ENCODE data around the gene ANKLE2. TPM values are rescaled to one million over a fixed set of nuclear protein-coding genes. Genes with fewer than 3 reads are reported as not detected.

Gene ANKLE2
- total and polyA plus RNA-seq, 10 of the 15 experiments (the other 5 are each of a cell fraction or from before 2014, with no cell fraction given): 4.3 to 89.4 (median 53.0) TPM

- TF ChIP-seq SRF (IDR thresholded peaks at IDR 0.05; ENCODE audit: low read depth in 2 of 2, low read length in 2 of 2): no peak
- no peak for TF ChIP-seq SP1 (IDR thresholded peaks at IDR 0.05; ENCODE audit: low read depth, low read length)
- TF ChIP-seq TCF3 (IDR thresholded peaks at IDR 0.05; ENCODE audit: borderline replicate concordance, insufficient read depth, low read depth, low read length): no peak
- no peak for TF ChIP-seq SMAD1 (IDR thresholded peaks at IDR 0.05; ENCODE audit: low read depth, partially characterized antibody)
- no peak for TF ChIP-seq ZNF622 (IDR thresholded peaks at IDR 0.05)
- peak; percentile 62 for TF ChIP-seq MLLT1 (IDR thresholded peaks at IDR 0.05)
- TF ChIP-seq NBN (IDR thresholded peaks at IDR 0.05): 0 out of 2 replicates have a peak, but pooled peaks have one; percentile 76
- peak; percentile 78 for TF ChIP-seq SKIL (IDR thresholded peaks at IDR 0.05; ENCODE audit: low read depth, poor library complexity, severe bottlenecking)
- TF ChIP-seq HCFC1 (IDR thresholded peaks at IDR 0.05; ENCODE audit: low read length): no peak
- TF ChIP-seq RELB (IDR thresholded peaks at IDR 0.05; ENCODE audit: low read depth): peak; percentile 80; the same call in 1 of the 2 replicates
- TF ChIP-seq MXI1 (IDR thresholded peaks at IDR 0.05; ENCODE audit: low read depth, low read length): no peak
- TF ChIP-seq REST (IDR thresholded peaks at IDR 0.05; ENCODE audit: low read depth, low read length): no peak
- no peak for TF ChIP-seq NFXL1 (IDR thresholded peaks at IDR 0.05; ENCODE audit: borderline replicate concordance)
- TF ChIP-seq NKRF (conservative IDR thresholded peaks at IDR 0.05): no peak
- no peak for TF ChIP-seq MYC (IDR thresholded peaks at IDR 0.05; ENCODE audit: insufficient read depth, insufficient read length, insufficient replicate concordance, low read length, severe bottlenecking)
- TF ChIP-seq CBFB (IDR thresholded peaks at IDR 0.05; ENCODE audit: low read depth): no peak
- TF ChIP-seq NR2C2 (IDR thresholded peaks at IDR 0.05; ENCODE audit: borderline replicate concordance, control insufficient read depth, insufficient read length, low read depth): no peak
- TF ChIP-seq BRCA1 (IDR thresholded peaks at IDR 0.05; ENCODE audit: low read depth, low read length): no peak
- TF ChIP-seq YY1 (IDR thresholded peaks at IDR 0.05; ENCODE audit: low read depth, low read length): no peak
Observed at GRCh38 chr12:132700212-132700822, 61.3 kb downstream of the ANKLE2 start (continued).
